ENCODE results near the gene SLU7. TPM values are rescaled to one million over a fixed set of nuclear protein-coding genes. Genes with fewer than 3 reads are reported as not detected.

Gene SLU7
- polyA plus RNA-seq, 1 donor from 2014 or later: 82.2 TPM

GRCh38 chr5:160357394-160357793 lies 61.5 kb downstream of the SLU7 start:
- no peak overlapping the region for H3K9ac ChIP-seq (ENCODE audit: low read length)
- H3K9me3 ChIP-seq (ENCODE audit: low read length): no peaks in the 10 kb centered on the region
- H3K9me2 ChIP-seq (ENCODE audit: insufficient read depth, low read length): no peaks in the 10 kb centered on the region
- no peaks in the 10 kb centered on the region for H3K36me3 ChIP-seq (ENCODE audit: insufficient read depth, low read length)
- TF ChIP-seq SMC3 (conservative IDR thresholded peaks at IDR 0.05; ENCODE audit: poor library complexity): no peak
- no peak for TF ChIP-seq POLR2AphosphoS5 (IDR thresholded peaks at IDR 0.05)
- TF ChIP-seq TAF1 (IDR thresholded peaks at IDR 0.05; ENCODE audit: low read depth): no peak
- TF ChIP-seq CTCF (IDR thresholded peaks at IDR 0.05; ENCODE audit: poor library complexity, severe bottlenecking): no peak
- TF ChIP-seq EZH2 (IDR thresholded peaks at IDR 0.05; ENCODE audit: borderline replicate concordance, insufficient read depth, low read length, poor library complexity, severe bottlenecking): no peak
- no peak for TF ChIP-seq RAD21 (conservative IDR thresholded peaks at IDR 0.05)
- no peak for TF ChIP-seq EP300 (conservative IDR thresholded peaks at IDR 0.05; ENCODE audit: poor library complexity, severe bottlenecking)
- no peak for TF ChIP-seq MXI1 (conservative IDR thresholded peaks at IDR 0.05; ENCODE audit: poor library complexity, severe bottlenecking)
- TF ChIP-seq REST (IDR thresholded peaks at IDR 0.05; ENCODE audit: borderline replicate concordance): no peak
- H3K79me2 ChIP-seq (replicated peaks; ENCODE audit: insufficient read depth, low read length): no peaks in the 10 kb centered on the region
- no peaks in the 10 kb centered on the region for H3K27me3 ChIP-seq (ENCODE audit: insufficient read depth, low read depth, low read length)
- H3F3A ChIP-seq (ENCODE audit: insufficient read depth, low read length, poor library complexity, severe bottlenecking): no peaks in the 10 kb centered on the region
- H3K4me3 ChIP-seq (ENCODE audit: low read length): no peak overlapping the region
- no peak overlapping the region for H2AFZ ChIP-seq (ENCODE audit: low read depth, low read length)
- H3K27ac ChIP-seq (ENCODE audit: low read length): no peak overlapping the region
- H4K20me1 ChIP-seq (ENCODE audit: insufficient read depth): no peaks in the 10 kb centered on the region
- no peak overlapping the region for H3K4me2 ChIP-seq (ENCODE audit: low read length)

- Histone ChIP-seq H3K9me2 (ENCODE audit: insufficient read depth, low read length) (no peaks in the 10 kb centered on the region), H3K27me3 (ENCODE audit: insufficient read depth, low read depth, low read length) (no peaks in the 10 kb centered on the region), H3K4me2 (ENCODE audit: low read length) (no peak overlapping the region), H3K27ac (ENCODE audit: low read length) (no peak overlapping the region), H3F3A (ENCODE audit: insufficient read depth, low read length, poor library complexity, severe bottlenecking) (no peaks in the 10 kb centered on the region), H3K9ac (ENCODE audit: low read length) (no peak overlapping the region), H3K79me2 (replicated peaks; ENCODE audit: insufficient read depth, low read length) (no peaks in the 10 kb centered on the region), H3K4me3 (ENCODE audit: low read length) (no peak overlapping the region), H3K36me3 (ENCODE audit: insufficient read depth, low read length) (no peaks in the 10 kb centered on the region), H2AFZ (ENCODE audit: low read depth, low read length) (no peak overlapping the region), H3K9me3 (ENCODE audit: low read length) (no peaks in the 10 kb centered on the region), H4K20me1 (ENCODE audit: insufficient read depth) (no peaks in the 10 kb centered on the region)
- TF ChIP-seq SMC3 (conservative IDR thresholded peaks at IDR 0.05; ENCODE audit: poor library complexity): no peak
- no peak for TF ChIP-seq REST (IDR thresholded peaks at IDR 0.05; ENCODE audit: borderline replicate concordance)
- TF ChIP-seq TAF1 (IDR thresholded peaks at IDR 0.05; ENCODE audit: low read depth): no peak
- TF ChIP-seq RAD21 (conservative IDR thresholded peaks at IDR 0.05): no peak
- TF ChIP-seq POLR2AphosphoS5 (IDR thresholded peaks at IDR 0.05): no peak
These were observed 62.1 kb downstream of the SLU7 start for GRCh38 chr5:160356550-160357347.
